H1 (cell line): ENCODE data around the gene CAMKK2. TPM values are rescaled to one million over a fixed set of nuclear protein-coding genes. Genes with fewer than 3 reads are reported as not detected.

Experiments
- CTCF ChIA-PET: fragments of 300-600 bp; sonication (Branson Sonifier 250); formaldehyde crosslinking; loops from one replicate; lab custom pipeline; 2021; ENCODE audit not compliant: partially characterized antibody; lab: Charles Lee
- POLR2A ChIA-PET: fragments of 300-600 bp; sonication (Branson Sonifier 250); formaldehyde crosslinking; loops from one replicate; lab custom pipeline; 2021; ENCODE audit warnings: inconsistent platforms; ENCODE audit not compliant: partially characterized antibody; lab: Charles Lee
- DNase-seq, 2 experiments: peaks; one replicate each; pipeline versions ENCODE4 v3.0.0 to v3.0.0-alpha.2; 2010 to 2022; ENCODE audit warnings: low spot score in 2 of 2, low read depth in 1 of 2, mixed read lengths in 1 of 2
- FAIRE-seq: peaks from 2 replicates; lab custom pipeline; 2011; peaks lifted over from hg19 to GRCh38; lab: Jason Lieb, UNC
- H2AFZ ChIP-seq: 2 replicates; pipeline ENCODE4 v1.8.1; 2012; ENCODE audit warnings: low read length, inconsistent platforms
- H2AK5ac ChIP-seq: 2 replicates; pipeline ENCODE4 v1.6.1; 2013; ENCODE audit warnings: low read depth, low read length
- H2BK120ac ChIP-seq: replicated peaks from 2 replicates; pipeline ENCODE3; 2013; ENCODE audit warnings: low read depth, low read length, inconsistent platforms
- H2BK12ac ChIP-seq: 2 replicates; pipeline ENCODE4 v1.6.1; 2013; ENCODE audit warnings: low read depth, low read length
- H2BK15ac ChIP-seq: 2 replicates; pipeline ENCODE4 v1.6.1; 2013; ENCODE audit warnings: low read length
- H2BK20ac ChIP-seq: 2 replicates; pipeline ENCODE4 v1.6.1; 2013; ENCODE audit warnings: low read length
- H2BK5ac ChIP-seq: 2 replicates; pipeline ENCODE4 v1.6.1; 2013; ENCODE audit warnings: low read depth, low read length
- H3K14ac ChIP-seq: 2 replicates; pipeline ENCODE4 v1.6.1; 2013; ENCODE audit warnings: inconsistent platforms; ENCODE audit not compliant: insufficient read length
- H3K18ac ChIP-seq: 2 replicates; pipeline ENCODE4 v1.6.1; 2013; ENCODE audit warnings: low read length; ENCODE audit errors: extremely low read depth
- H3K23ac ChIP-seq: 2 replicates; pipeline ENCODE4 v1.6.1; 2013; ENCODE audit warnings: inconsistent platforms; ENCODE audit not compliant: insufficient read length
- H3K23me2 ChIP-seq: 2 replicates; pipeline ENCODE4 v1.6.1; 2013; ENCODE audit warnings: low read depth, low read length
- H3K27ac ChIP-seq: 2 replicates; pipeline ENCODE4 v1.6.1; 2011; ENCODE audit warnings: low read depth, low read length, inconsistent platforms
- H3K27me3 ChIP-seq, 4 experiments: replicated peaks in 1 of 4; 1 replicate in 1 of 4; 2 replicates in 3 of 4; pipeline versions ENCODE4 v1.6.1 to v1.8.1; 2011 to 2013; ENCODE audit warnings: low read length in 3 of 4, mild to moderate bottlenecking in 3 of 4, inconsistent platforms in 2 of 4, mixed read lengths in 2 of 4, moderate library complexity in 1 of 4; ENCODE audit not compliant: control insufficient read depth in 3 of 4, insufficient read depth in 3 of 4; ENCODE audit errors: extremely low read depth in 1 of 4
- H3K36me3 ChIP-seq, 4 experiments: 2 replicates each; pipeline versions ENCODE4 v1.6.1 to v1.8.1; 2011 to 2013; ENCODE audit warnings: mild to moderate bottlenecking in 4 of 4, low read length in 3 of 4, moderate library complexity in 2 of 4, control low read depth in 1 of 4, inconsistent platforms in 1 of 4; ENCODE audit not compliant: insufficient read depth in 4 of 4, control insufficient read depth in 2 of 4
- H3K4ac ChIP-seq: replicated peaks from 2 replicates; pipeline ENCODE3; 2013; ENCODE audit warnings: low read length, low read depth, mixed read lengths, inconsistent platforms; ENCODE audit not compliant: insufficient read length
- H3K4me1 ChIP-seq, 4 experiments: replicated peaks in 1 of 4; 1 replicate in 1 of 4; 2 replicates in 3 of 4; pipeline versions ENCODE4 v1.6.1 to v1.8.1; 2011 to 2013; ENCODE audit warnings: low read length in 3 of 4, inconsistent platforms in 2 of 4, mixed read lengths in 1 of 4; ENCODE audit not compliant: insufficient read depth in 4 of 4, control insufficient read depth in 3 of 4
- H3K4me2 ChIP-seq, 2 experiments: 2 replicates each; pipeline versions ENCODE4 v1.6.1 to v1.8.1; 2011 to 2013; ENCODE audit warnings: low read depth in 2 of 2, low read length in 2 of 2, control low read depth in 1 of 2, inconsistent platforms in 1 of 2, mild to moderate bottlenecking in 1 of 2; ENCODE audit not compliant: insufficient read depth in 1 of 2
- H3K4me3 ChIP-seq, 4 experiments: fragments of 200-600, 300-600 bp in 1 of 4; sonication (generic), shearing (Covaris generic), sonication (Bioruptor Twin) in 1 of 4; 2 replicates each; pipeline versions ENCODE4 v1.5.1 to v1.8.1; 2011 to 2016; ENCODE audit warnings: low read length in 4 of 4, low read depth in 3 of 4, control low read depth in 2 of 4, inconsistent platforms in 2 of 4, mild to moderate bottlenecking in 2 of 4, mixed read lengths in 1 of 4, moderate library complexity in 1 of 4; ENCODE audit not compliant: insufficient read depth in 2 of 4; ENCODE audit errors: extremely low read depth in 1 of 4
- H3K56ac ChIP-seq: replicated peaks from 2 replicates; pipeline ENCODE3; 2013; ENCODE audit warnings: low read depth, mild to moderate bottlenecking, mixed read lengths, low read length, inconsistent platforms; ENCODE audit not compliant: insufficient read length
- H3K79me1 ChIP-seq: 2 replicates; pipeline ENCODE4 v1.6.1; 2013; ENCODE audit warnings: low read depth, low read length, control low read depth
- H3K79me2 ChIP-seq, 2 experiments: 2 replicates each; pipeline versions ENCODE4 v1.6.1 to v1.8.1; 2012 to 2013; ENCODE audit warnings: low read length in 2 of 2, mild to moderate bottlenecking in 2 of 2, inconsistent platforms in 1 of 2; ENCODE audit not compliant: insufficient read depth in 2 of 2, control insufficient read depth in 1 of 2
- H3K9ac ChIP-seq, 4 experiments: replicated peaks in 1 of 4; 1 replicate in 1 of 4; 2 replicates in 3 of 4; pipeline versions ENCODE4 v1.6.1 to v1.8.1; 2011 to 2013; ENCODE audit warnings: low read depth in 3 of 4, low read length in 3 of 4, control low read depth in 2 of 4, mild to moderate bottlenecking in 2 of 4, moderate library complexity in 2 of 4, inconsistent platforms in 1 of 4; ENCODE audit errors: extremely low read depth in 1 of 4
- H3K9me3 ChIP-seq, 2 experiments: 2 replicates each; pipeline versions ENCODE4 v1.6.1 to v1.8.1; 2012 to 2013; ENCODE audit warnings: mild to moderate bottlenecking in 2 of 2, moderate library complexity in 2 of 2, control low read depth in 1 of 2, inconsistent platforms in 1 of 2, low read depth in 1 of 2, low read length in 1 of 2, mixed read lengths in 1 of 2; ENCODE audit not compliant: insufficient read depth in 2 of 2
- H4K20me1 ChIP-seq, 2 experiments: replicated peaks in 1 of 2; 2 replicates each; pipeline versions ENCODE3 to v1.8.1; 2011 to 2013; ENCODE audit warnings: inconsistent platforms in 2 of 2, low read length in 2 of 2, mild to moderate bottlenecking in 1 of 2; ENCODE audit not compliant: insufficient read depth in 2 of 2, control insufficient read depth in 1 of 2
- H4K5ac ChIP-seq: 2 replicates; pipeline ENCODE4 v1.6.1; 2013; ENCODE audit warnings: low read length, low read depth, mixed read lengths, inconsistent platforms; ENCODE audit not compliant: insufficient read length
- H4K8ac ChIP-seq: 2 replicates; pipeline ENCODE4 v1.8.0; 2013; ENCODE audit warnings: mild to moderate bottlenecking, moderate library complexity, low read length, inconsistent platforms; ENCODE audit not compliant: insufficient read depth; ENCODE audit errors: extremely low read depth
- H4K91ac ChIP-seq: replicated peaks from 2 replicates; pipeline ENCODE3; 2013; ENCODE audit warnings: low read length, mixed read lengths, inconsistent platforms; ENCODE audit not compliant: insufficient read length
- BRCA1 ChIP-seq: IDR thresholded peaks from 2 replicates; pipeline ENCODE4 v1.6.1; 2012; ENCODE audit warnings: low read depth, low read length, improper control_type of control experiment
- CBX8 ChIP-seq: fragments of 300-800, 300-1000 bp; sonication (generic); IDR thresholded peaks from 2 replicates; pipeline ENCODE4 v1.7.1; 2016; ENCODE audit warnings: low read depth, low read length, borderline replicate concordance
- KDM1A ChIP-seq: fragments of 200-600, 300-600 bp; sonication (generic); IDR thresholded peaks from 2 replicates; pipeline ENCODE4 v1.7.1; 2016; ENCODE audit warnings: mild to moderate bottlenecking, low read length, borderline replicate concordance
- POU5F1 ChIP-seq: IDR thresholded peaks from 2 replicates; pipeline ENCODE4 v1.6.1; 2011; ENCODE audit warnings: low read depth, mild to moderate bottlenecking, low read length, moderate library complexity
- RAD21 ChIP-seq, 2 experiments: IDR thresholded peaks in 1 of 2; conservative IDR thresholded peaks in 1 of 2; 2 replicates each; pipeline ENCODE4 v1.6.1; 2011; ENCODE audit warnings: low read depth in 2 of 2, low read length in 2 of 2, improper control_type of control experiment in 1 of 2, inconsistent platforms in 1 of 2, mild to moderate bottlenecking in 1 of 2, moderate library complexity in 1 of 2
- RXRA ChIP-seq: IDR thresholded peaks from 2 replicates; pipeline ENCODE4 v1.6.1; 2011; ENCODE audit warnings: low read depth, mild to moderate bottlenecking, low read length, moderate library complexity; ENCODE audit not compliant: insufficient read depth
- SIN3A ChIP-seq, 2 experiments: IDR thresholded peaks in 1 of 2; conservative IDR thresholded peaks in 1 of 2; 2 replicates each; pipeline ENCODE4 v1.6.1; 2011 to 2012; ENCODE audit warnings: low read length in 2 of 2, improper control_type of control experiment in 1 of 2, low read depth in 1 of 2, mild to moderate bottlenecking in 1 of 2
- SIRT6 ChIP-seq: IDR thresholded peaks from one replicate; pipeline ENCODE4 v1.7.1; 2012; ENCODE audit warnings: low read length, inconsistent platforms
- SRF ChIP-seq: IDR thresholded peaks from 2 replicates; pipeline ENCODE4 v1.6.1; 2011; ENCODE audit warnings: mild to moderate bottlenecking, low read depth, low read length, moderate library complexity
- SUZ12 ChIP-seq: fragments of 200-600 bp; sonication (generic); IDR thresholded peaks from 2 replicates; pipeline ENCODE4 v1.6.1; 2012; ENCODE audit warnings: mild to moderate bottlenecking, inconsistent platforms, low read length, moderate library complexity, mixed read lengths
- TBP ChIP-seq: IDR thresholded peaks from 2 replicates; pipeline ENCODE4 v1.6.1; 2011; ENCODE audit warnings: low read depth, low read length, improper control_type of control experiment
- WGBS, 2 experiments: shearing (Covaris generic) in 1 of 2; methylation state at CpG; one replicate each; pipeline versions ENCODE4 v1.1.6 to v1.1.7; 2013 to 2015; ENCODE audit warnings: low lambda C conversion rate in 2 of 2, mixed read lengths in 2 of 2, inconsistent platforms in 1 of 2, low coverage in 1 of 2, missing lambda C conversion rate in 1 of 2; ENCODE audit not compliant: insufficient replicate concordance in 2 of 2, insufficient coverage in 1 of 2, insufficient read length in 1 of 2; ENCODE audit errors: extremely low coverage in 1 of 2, missing lambda C conversion rate in 1 of 2; 5-methylcytosine and 5-hydroxymethylcytosine counted together
- polyA plus RNA-seq, 7 experiments: library from polyadenylated mRNA; depleted of rRNA in 3 of 7; stranded (reverse) in 5 of 7; unstranded in 2 of 7; fragments of >200 nt in 5 of 7; fragments of 200-250 nt in 2 of 7; gene quantifications; 1 replicate in 5 of 7; 2 replicates in 1 of 7; 4 replicates in 1 of 7; pipeline versions ENCODE4 v1.2.1 to v1.2.3, GENCODE V29; 2011 to 2013; ENCODE audit warnings: missing spikeins in 2 of 7, mixed read lengths in 2 of 7
- total RNA-seq: library from RNA; stranded (reverse); fragmentation: NEBNext Ultra II Directional; extraction: Animal tissue kit (Norgen Biotek cat#: 25700); gene quantifications from 2 replicates; pipeline ENCODE4 v1.2.1, GENCODE V29; 2021

CAMKK2 gene
- total and polyA plus RNA-seq, 2 of the 8 experiments (the other 6 are each of a cell fraction or from before 2014, with no cell fraction given) = 29.6 to 30.6 TPM

GRCh38 chr12:121267822-121268221 is 28.7 kb downstream of the CAMKK2 start:
- Histone ChIP-seq H3K18ac (no peak overlapping the region), H3K4me1 (no peaks in the 10 kb centered on the region), H3K4me3 (no peak overlapping the region), H2BK15ac (no peak overlapping the region), H2AK5ac (no peak overlapping the region), H2BK5ac (no peak overlapping the region), H3K27me3 (no peaks in the 10 kb centered on the region), H3K56ac (no peak overlapping the region), H2AFZ (no peak overlapping the region), H3K23me2 (no peaks in the 10 kb centered on the region), H3K79me2 (no peaks in the 10 kb centered on the region), H2BK120ac (no peak overlapping the region), H4K20me1 (no peaks in the 10 kb centered on the region), H3K9ac (no peak overlapping the region), H3K23ac (no peak overlapping the region), H3K4me2 (no peak overlapping the region), H2BK12ac (no peak overlapping the region), H2BK20ac (no peak overlapping the region), H4K5ac (no peak overlapping the region), H3K14ac (no peak overlapping the region), H3K79me1 (no peaks in the 10 kb centered on the region), H3K4ac (no peak overlapping the region), H3K27ac (no peak overlapping the region), H4K8ac (no peak overlapping the region), H4K91ac (no peak overlapping the region), H3K9me3 (no peaks in the 10 kb centered on the region), H3K36me3 (peaks cover 4 to 27% (median 8%) of the 10 kb centered on the region in 4 experiments; a peak in 6 of 8 replicates)
- CTCF ChIA-PET = interaction anchor here (0.6 kb wide), 1 partner anchor 129 kb away, joined by 3 read pairs; no protein-coding TSS in a partner anchor
- no peak for DNase-seq
- FAIRE-seq = no peak
- WGBS, 2 experiments = 79% methylated on average over 1 of the region's 1 CpG; no CpG with 5 or more reads in 1 of the 2 experiments
- POLR2A ChIA-PET = no interaction called here
- no peak for TF ChIP-seq SIRT6
- no peak for TF ChIP-seq BRCA1
- no peak for TF ChIP-seq TBP
- no peak for TF ChIP-seq KDM1A
- no peak for TF ChIP-seq RAD21 (IDR thresholded peaks at IDR 0.05 in 1 of 2, conservative IDR thresholded peaks at IDR 0.05 in 1 of 2; ENCODE audit: low read depth in 2 of 2, low read length in 2 of 2)
- no peak for TF ChIP-seq SUZ12
- TF ChIP-seq POU5F1 = no peak
- no peak for TF ChIP-seq SIN3A (conservative IDR thresholded peaks at IDR 0.05 in 1 of 2, IDR thresholded peaks at IDR 0.05 in 1 of 2; ENCODE audit: low read depth in 1 of 2, low read length in 2 of 2)
- TF ChIP-seq CBX8 = no peak
- no peak for TF ChIP-seq SRF
- TF ChIP-seq RXRA = no peak
